Fibroblast of mammary gland (primary cell): ENCODE data around the gene DENND4A.
"Not testable (repeated sequence)": the region's sequence is repeated elsewhere in the genome, so short reads cannot be mapped to it uniquely, and the experiment has no call there.

Experiments
- DNase-seq: peaks from one replicate; pipeline ENCODE4 v3.0.0-alpha.2; 2010; ENCODE audit warnings: low read depth
- H3K4me3 ChIP-seq: 2 replicates; pipeline ENCODE4 v1.5.1; 2011; ENCODE audit warnings: low read depth, mild to moderate bottlenecking, low read length, moderate library complexity; ENCODE audit not compliant: control insufficient read depth
- TF ChIP-seq, protein P1 (sequence below): conservative IDR thresholded peaks from 2 replicates; pipeline ENCODE4 v1.5.1; 2011; ENCODE audit warnings: low read depth, low read length, inconsistent platforms; ENCODE audit not compliant: control insufficient read depth, insufficient read depth

The DENND4A gene

DNA sequence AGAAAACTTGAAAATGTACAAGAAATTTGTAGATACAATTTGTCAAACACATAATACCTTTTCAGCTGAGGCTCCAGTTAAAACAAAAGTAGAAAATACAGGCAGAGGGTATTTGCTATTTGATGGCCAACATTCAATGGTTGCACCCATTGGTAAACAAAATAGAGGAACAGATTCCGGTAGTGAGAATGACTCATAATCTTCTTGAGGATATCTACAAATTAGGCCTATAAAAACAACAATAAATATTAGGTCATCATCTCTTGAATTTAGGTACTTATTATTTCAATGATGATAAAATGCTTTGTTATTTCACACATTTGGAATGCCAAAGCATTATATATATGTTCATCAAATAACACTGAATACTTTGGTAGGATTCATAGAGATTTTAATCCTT lies 53.4 kb downstream of the DENND4A start:
- TF ChIP-seq, protein P1, sequence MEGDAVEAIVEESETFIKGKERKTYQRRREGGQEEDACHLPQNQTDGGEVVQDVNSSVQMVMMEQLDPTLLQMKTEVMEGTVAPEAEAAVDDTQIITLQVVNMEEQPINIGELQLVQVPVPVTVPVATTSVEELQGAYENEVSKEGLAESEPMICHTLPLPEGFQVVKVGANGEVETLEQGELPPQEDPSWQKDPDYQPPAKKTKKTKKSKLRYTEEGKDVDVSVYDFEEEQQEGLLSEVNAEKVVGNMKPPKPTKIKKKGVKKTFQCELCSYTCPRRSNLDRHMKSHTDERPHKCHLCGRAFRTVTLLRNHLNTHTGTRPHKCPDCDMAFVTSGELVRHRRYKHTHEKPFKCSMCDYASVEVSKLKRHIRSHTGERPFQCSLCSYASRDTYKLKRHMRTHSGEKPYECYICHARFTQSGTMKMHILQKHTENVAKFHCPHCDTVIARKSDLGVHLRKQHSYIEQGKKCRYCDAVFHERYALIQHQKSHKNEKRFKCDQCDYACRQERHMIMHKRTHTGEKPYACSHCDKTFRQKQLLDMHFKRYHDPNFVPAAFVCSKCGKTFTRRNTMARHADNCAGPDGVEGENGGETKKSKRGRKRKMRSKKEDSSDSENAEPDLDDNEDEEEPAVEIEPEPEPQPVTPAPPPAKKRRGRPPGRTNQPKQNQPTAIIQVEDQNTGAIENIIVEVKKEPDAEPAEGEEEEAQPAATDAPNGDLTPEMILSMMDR: no peak
- no peak overlapping the region for H3K4me3 ChIP-seq
- DNase-seq: peak; percentile 16

DNA sequence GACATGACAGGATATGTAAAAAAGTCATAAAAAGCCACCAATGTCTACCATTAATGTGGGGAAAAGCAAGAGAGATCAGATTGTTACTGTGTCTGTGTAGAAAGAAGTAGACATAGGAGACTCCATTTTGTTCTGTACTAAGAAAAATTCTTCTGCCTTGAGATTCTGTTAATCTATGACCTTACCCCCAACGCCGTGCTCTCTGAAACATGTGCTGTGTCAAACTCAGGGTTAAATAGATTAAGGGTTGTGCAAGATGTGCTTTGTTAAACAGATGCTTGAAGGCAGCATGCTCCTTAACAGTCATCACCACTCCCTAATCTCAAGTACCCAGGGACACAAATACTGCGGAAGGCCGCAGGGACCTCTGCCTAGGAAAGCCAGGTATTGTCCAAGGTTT lies 58.5 kb downstream of the DENND4A start:
- H3K4me3 ChIP-seq, DNase-seq: not testable (repeated sequence)

DNA sequence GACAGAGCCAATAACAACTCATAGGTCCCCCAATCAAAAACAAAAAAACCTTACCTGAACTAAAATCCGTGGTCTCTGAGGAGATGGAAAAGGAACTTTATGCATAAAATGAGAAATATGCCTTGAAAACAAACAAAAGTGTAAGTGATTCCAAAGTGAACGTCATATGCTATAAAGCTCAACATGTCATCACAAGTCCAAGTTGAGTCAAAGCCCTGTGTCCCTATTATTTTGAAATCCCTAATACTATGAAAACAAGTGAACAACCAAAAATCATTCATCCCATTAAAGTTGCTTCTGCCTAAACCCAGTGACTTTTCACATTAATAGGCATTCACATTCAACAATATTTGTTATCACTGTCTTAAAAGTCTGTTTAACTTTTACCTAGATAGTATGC lies 59.4 kb downstream of the DENND4A start:
- DNase-seq: peak; percentile 15
- no peak overlapping the region for H3K4me3 ChIP-seq
- TF ChIP-seq, protein P1: no peak

DNA sequence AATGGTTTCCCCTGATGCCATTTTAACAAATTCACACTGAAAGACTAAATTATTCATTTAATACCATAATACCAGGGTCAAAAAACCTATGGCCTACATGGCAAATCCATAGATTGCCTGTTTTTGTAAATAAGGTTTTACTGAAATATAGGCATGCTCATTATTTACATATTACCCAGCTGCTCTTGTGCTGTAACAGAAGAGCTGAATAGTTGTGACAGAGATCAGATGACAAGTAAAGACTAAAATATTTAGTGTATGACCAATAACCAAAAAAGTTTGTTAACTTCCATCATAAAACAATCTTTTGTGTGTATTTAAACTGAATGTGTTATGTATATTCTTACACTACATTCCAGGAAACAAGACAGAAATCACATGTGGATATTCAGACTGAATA lies 60.2 kb downstream of the DENND4A start:
- no peak overlapping the region for H3K4me3 ChIP-seq
- DNase-seq: peak; percentile 3
- TF ChIP-seq, protein P1: no peak

DNA sequence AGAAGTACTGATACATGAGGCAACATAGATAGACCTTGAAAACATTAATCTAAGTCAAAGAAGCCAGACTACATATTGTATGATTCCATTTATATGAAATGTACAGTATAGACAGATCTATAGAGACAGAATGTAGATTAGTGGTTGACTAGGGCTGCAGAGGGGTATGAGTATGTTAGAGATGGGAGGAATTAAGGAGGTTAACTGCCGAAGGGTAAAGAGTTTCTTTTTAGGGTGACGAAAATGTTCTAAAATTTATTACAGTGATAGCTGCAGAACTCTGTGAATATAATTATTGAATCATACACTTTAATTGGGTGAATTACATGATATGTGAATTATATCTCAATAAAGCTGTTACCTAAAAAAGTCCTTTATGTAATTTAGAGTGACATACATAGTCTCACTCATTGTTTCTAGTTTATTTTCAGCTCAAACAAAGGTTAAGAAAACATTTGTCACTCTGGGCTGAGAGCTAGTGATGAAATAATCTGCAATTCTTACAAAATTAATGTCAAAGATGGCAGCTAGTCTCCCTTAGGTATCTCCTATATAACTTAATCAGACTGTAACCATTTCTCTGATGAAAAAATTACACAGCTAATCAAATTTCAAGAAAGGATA lies 61.4 kb downstream of the DENND4A start:
- no peak overlapping the region for H3K4me3 ChIP-seq
- TF ChIP-seq, protein P1: no peak
- peak; percentile 43 for DNase-seq

DNA sequence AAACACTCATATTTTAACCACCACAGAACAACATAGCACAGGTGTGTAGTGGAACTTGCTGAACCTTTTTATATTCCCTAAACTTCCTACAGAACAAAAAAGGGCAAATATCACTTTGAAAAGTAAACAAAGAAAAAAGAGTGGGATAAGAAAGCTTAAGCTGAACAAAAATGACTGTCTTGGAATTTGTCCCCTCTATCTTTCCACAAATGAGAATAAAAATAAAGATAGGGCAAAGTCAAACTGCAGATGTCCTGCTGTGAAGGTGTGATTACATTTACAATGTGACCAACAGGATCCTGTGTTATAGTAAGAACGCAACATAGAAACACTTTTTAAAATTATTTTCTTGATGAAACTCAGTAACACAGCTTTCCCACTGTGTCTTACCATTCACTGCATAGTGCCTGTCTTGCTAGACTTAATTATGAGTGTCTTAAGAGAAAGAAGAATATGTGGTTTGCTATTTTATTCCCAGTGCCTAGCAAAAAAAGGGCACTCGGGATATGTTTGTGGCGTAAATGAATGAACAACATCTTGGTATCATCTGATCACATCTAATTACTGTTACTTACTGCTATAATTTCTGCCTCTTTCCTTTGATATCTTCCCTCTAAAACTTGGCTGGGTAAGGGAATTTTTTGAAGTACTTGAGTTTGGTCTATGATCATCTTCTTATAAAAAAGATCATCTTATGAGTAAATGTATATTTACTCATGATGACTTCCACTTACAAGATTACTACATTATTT lies 67.5 kb downstream of the DENND4A start:
- TF ChIP-seq, protein P1: no peak
- H3K4me3 ChIP-seq: no peak overlapping the region
- no peak for DNase-seq

DNA sequence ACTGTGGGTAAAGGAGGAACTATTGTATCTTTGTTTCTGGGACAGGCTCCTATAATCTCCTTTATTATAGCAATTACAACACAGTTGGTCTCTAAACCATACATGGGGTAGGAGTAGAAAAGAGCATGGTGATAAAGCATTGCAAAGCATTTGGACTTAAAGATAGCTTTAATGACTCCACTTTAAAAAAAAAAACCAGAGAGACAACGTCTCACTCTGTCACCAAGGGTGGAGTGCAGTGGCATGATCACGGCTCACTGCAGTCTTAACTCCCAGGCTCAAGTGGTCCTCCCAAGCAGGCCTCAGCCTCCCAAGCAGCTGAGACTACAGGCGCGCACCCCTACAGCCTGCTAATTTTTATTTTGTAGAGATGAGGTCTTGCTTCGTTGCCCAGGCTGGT lies 68.2 kb downstream of the DENND4A start:
- DNase-seq: no peak
- TF ChIP-seq, protein P1: no peak
- H3K4me3 ChIP-seq: no peak overlapping the region
